ENCODE results near the gene CCS.
"Not testable (repeated sequence)": the region's sequence is repeated elsewhere in the genome, so short reads cannot be mapped to it uniquely, and the experiment has no call there.

Gene CCS, protein sequence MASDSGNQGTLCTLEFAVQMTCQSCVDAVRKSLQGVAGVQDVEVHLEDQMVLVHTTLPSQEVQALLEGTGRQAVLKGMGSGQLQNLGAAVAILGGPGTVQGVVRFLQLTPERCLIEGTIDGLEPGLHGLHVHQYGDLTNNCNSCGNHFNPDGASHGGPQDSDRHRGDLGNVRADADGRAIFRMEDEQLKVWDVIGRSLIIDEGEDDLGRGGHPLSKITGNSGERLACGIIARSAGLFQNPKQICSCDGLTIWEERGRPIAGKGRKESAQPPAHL

DNA sequence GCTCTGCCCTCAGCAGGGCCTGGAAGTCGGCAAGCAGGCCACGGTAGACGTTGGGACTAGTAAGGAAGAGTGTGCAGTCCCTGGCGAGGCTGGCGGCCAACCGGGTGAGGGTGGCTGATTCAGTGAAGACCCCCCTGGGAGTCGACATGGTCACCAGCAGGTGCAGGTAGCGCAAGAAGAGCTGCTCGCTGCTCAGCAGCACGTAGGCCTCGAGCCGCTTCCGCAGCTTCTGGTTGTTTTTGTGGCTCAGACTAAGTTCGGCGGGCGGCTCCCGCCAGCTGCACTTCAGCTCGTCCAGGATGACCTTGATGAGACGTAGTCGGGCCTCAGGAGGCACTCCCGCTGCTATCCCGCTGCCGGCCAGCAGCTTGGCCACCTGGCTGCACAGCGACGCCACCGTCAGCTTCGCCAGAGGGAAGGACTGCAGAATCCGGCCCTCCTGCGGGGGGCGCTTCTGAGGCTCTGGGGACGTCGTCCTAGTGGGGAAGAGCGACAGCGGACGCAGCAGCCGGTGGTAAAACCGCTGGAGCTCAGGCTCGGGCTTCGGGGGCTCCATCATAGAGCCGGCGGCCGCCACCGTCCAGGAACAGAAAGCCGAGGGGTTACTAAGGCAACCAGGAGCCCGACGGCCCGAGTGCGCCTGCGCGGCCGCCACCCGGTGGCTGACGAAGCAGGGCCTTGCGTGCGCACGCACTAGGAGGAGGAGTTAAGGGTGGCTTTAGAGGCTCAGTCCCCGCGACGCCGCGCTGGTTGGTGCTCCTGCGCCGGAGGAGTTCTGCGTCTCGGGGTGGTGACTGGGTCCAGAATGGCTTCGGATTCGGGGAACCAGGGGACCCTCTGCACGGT, at the start of gene CCS, which contains the start of gene CCDC87:
TSS of gene CCS (plus strand) at position 729 of the 846 bp plus-strand sequence. CDS start at position 806, 77 bp downstream.
TSS of gene CCDC87 (minus strand) at position 607 of the 846 bp plus-strand sequence. CDS start at position 559, 48 bp downstream.
- H3K4me3 Mint-ChIP-seq = peak within 1 kb of the TSS; percentile 99 to 100 (median 100)
- TF ChIP-seq, protein P1, sequence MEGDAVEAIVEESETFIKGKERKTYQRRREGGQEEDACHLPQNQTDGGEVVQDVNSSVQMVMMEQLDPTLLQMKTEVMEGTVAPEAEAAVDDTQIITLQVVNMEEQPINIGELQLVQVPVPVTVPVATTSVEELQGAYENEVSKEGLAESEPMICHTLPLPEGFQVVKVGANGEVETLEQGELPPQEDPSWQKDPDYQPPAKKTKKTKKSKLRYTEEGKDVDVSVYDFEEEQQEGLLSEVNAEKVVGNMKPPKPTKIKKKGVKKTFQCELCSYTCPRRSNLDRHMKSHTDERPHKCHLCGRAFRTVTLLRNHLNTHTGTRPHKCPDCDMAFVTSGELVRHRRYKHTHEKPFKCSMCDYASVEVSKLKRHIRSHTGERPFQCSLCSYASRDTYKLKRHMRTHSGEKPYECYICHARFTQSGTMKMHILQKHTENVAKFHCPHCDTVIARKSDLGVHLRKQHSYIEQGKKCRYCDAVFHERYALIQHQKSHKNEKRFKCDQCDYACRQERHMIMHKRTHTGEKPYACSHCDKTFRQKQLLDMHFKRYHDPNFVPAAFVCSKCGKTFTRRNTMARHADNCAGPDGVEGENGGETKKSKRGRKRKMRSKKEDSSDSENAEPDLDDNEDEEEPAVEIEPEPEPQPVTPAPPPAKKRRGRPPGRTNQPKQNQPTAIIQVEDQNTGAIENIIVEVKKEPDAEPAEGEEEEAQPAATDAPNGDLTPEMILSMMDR (IDR thresholded peaks at IDR 0.05; ENCODE audit: unreplicated experiment in 3 of 3) = peak; percentile 50 to 71 (median 56)
- peak within 1 kb of the TSS; percentile 89 to 97 (median 95) for H3K27ac Mint-ChIP-seq
- H3K9me3 Mint-ChIP-seq = peaks cover 13% of the 10 kb centered on the region
- H3K27me3 Mint-ChIP-seq (ENCODE audit: low read depth) = no peaks in the 10 kb centered on the region
- H3K4me1 Mint-ChIP-seq = peaks cover 19% of the 10 kb centered on the region
- peaks cover 4% of the 10 kb centered on the region for H3K36me3 Mint-ChIP-seq (ENCODE audit: low read depth)

DNA sequence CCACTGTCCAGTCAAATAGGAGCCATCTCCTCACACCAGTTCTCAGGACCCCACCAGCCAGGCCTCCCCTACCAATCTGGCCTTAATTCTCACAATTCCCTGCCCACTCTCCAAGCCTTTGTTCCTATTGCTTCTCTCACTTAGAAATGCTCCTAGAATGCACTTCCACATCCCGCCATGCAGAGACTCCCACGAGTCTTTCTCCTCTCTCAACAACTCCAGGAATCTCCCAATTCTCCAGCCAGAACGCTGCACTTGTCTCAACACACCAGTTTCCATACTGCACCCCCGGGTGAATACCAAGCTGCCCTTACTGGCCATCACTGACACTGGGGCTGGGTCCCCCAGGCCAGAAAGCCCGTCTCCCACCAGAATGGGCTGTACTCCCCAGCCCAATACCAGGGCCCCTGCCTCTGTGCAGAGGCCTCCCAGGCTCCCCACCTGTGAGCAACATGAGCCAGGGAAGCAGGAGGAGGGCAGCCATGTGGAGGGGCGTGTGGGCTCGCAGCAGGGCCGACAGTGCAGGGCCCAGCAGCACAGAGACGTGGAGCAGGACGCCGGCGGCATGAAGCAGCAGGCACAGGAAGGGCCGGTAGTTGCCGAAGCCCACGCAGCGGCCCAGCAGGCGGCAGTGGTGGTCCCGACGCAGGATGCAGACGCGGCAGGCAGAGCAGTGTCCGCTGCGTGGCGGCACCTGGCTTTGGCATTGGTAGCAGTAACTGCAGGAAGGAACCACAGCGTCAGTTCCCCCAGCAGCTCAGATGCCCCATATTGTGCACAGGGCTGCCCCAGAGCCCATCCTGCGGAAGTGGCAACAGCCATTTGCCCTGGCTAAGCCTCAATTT, 49.5 kb upstream of the CCS start:
- H3K27me3 Mint-ChIP-seq (ENCODE audit: low read depth) = peaks cover 4% of the 10 kb centered on the region
- H3K4me1 Mint-ChIP-seq = peaks cover 48% of the 10 kb centered on the region
- peaks cover 14% of the 10 kb centered on the region for H3K36me3 Mint-ChIP-seq (ENCODE audit: low read depth)
- H3K27ac Mint-ChIP-seq = peak overlapping the region; percentile 51 to 84 (median 78)
- TF ChIP-seq, protein P1 (IDR thresholded peaks at IDR 0.05; ENCODE audit: unreplicated experiment in 3 of 3) = peak; percentile 52 to 59 (median 54)
- H3K4me3 Mint-ChIP-seq = peak overlapping the region; percentile 47 to 68 (median 67)
- H3K9me3 Mint-ChIP-seq = no peaks in the 10 kb centered on the region

DNA sequence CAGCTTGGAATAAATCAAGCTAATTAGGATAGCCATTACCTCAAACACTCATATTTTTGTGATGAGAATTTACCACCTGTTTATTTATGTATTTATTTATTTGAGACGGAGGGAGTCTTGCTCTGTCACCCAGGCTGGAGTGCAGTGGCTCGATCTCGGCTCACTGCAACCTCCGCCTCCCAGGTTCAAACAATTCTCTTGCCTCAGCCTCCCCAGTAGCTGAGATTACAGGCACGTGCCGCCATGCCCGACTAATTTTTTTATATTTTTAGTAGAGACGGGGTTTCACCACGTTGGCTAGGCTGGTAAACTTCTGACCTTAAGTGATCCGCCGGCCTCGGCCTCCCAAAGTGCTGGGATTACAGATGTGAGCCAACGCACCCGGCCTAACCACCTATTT, 48.0 kb upstream of the CCS start:
- not testable (repeated sequence) for H3K36me3 Mint-ChIP-seq (ENCODE audit: low read depth)

DNA sequence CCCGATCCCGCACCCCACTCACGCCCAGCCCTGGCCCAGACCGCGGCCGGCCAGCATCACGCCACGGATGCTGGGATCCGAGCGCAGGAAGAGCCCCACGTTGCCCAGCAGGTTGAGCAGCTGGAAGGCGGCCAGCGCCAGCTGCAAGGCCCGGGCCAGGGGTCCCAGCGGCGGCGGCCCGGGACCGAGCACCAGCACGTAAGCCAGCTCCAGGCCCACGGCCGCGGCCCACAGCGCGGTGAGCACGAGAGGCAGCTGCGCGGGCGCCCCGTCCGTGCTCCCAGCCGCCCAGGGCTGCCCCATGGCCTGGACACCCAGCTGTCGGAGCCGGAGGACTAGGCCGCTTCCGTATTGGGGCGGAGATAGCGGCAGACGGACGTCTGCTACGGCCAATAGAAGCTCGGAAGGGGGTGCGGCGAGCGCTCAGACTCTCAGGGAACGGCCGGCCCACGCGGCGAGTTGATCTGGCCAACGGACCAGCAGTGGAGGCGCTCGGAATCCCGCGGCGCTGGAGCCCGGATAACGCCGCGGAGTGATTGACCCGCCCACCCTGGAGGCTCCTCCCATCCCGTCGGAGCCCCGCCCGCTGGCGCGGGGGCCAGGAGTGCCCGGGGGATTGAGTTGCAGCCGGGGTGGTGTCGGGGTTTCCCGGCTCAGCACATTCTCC, 47.2 kb upstream of the CCS start, which contains the start of gene ZDHHC24:
TSS of gene ZDHHC24 (minus strand) at position 348 of the 667 bp plus-strand sequence. CDS start at position 303, 45 bp downstream.
- Mint-ChIP-seq H3K4me1 (peaks cover 57% of the 10 kb centered on the region), H3K27ac (peak within 1 kb of the TSS; percentile 15 to 40 (median 33)), H3K27me3 (ENCODE audit: low read depth) (peaks cover 4% of the 10 kb centered on the region), H3K36me3 (ENCODE audit: low read depth) (peaks cover 9% of the 10 kb centered on the region), H3K9me3 (no peaks in the 10 kb centered on the region), H3K4me3 (peak within 1 kb of the TSS; percentile 84 to 88 (median 87))
- TF ChIP-seq, protein P1 (IDR thresholded peaks at IDR 0.05; ENCODE audit: unreplicated experiment in 3 of 3) = no peak

More for the DNA sequence above, 48.0 kb upstream of the CCS start:
- not testable (repeated sequence) for H3K27me3 Mint-ChIP-seq (ENCODE audit: low read depth); H3K9me3 Mint-ChIP-seq
- Mint-ChIP-seq H3K4me3 (peak overlapping the region; percentile 84 to 88 (median 87)), H3K4me1 (peaks cover 57% of the 10 kb centered on the region), H3K27ac (peak overlapping the region; percentile 15 to 40 (median 29))

DNA sequence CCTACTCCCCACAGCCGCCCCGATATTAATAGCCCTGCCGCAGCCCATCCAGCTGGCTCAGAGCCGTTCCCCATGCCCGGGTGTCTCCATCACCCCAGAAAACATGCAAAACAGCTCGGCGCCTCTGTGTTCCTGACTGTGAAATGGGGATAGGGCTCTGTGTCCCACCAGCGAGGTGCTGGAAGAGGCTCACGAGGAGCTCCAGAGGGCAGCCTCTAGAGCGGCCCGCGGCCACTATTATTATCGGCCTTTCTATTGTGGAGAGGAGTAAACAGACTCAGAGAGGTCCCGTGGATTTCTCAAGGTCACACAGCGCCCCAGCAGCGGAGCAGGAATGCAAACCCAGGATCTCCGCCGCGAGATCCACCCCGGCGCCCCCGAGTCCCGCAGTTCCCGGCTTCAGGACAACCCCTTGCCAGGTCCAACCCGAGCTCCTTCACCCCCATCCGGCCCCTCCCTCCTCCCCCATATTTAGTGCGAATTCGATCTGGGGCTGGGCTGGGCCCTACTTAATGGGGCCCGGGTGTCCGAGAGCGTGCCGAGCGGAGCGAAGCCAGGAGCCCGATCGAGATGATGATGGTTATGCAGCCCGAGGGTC, 46.5 kb upstream of the CCS start, which contains the start of gene ACTN3:
TSS of gene ACTN3 (plus strand) at position 536 of the 598 bp plus-strand sequence. CDS start at position 571, 35 bp downstream.
- peak within 1 kb of the TSS; percentile 81 to 84 (median 82) for H3K4me3 Mint-ChIP-seq
- H3K27ac Mint-ChIP-seq = peak within 1 kb of the TSS; percentile 21 to 34 (median 33)
- H3K9me3 Mint-ChIP-seq = no peaks in the 10 kb centered on the region
- H3K4me1 Mint-ChIP-seq = peaks cover 57% of the 10 kb centered on the region
- H3K36me3 Mint-ChIP-seq (ENCODE audit: low read depth) = peaks cover 9% of the 10 kb centered on the region
- TF ChIP-seq, protein P1 (IDR thresholded peaks at IDR 0.05; ENCODE audit: unreplicated experiment in 3 of 3) = no peak
- peaks cover 4% of the 10 kb centered on the region for H3K27me3 Mint-ChIP-seq (ENCODE audit: low read depth)
